Measurements from ENCODE around the gene NKX2-2.

DNA sequence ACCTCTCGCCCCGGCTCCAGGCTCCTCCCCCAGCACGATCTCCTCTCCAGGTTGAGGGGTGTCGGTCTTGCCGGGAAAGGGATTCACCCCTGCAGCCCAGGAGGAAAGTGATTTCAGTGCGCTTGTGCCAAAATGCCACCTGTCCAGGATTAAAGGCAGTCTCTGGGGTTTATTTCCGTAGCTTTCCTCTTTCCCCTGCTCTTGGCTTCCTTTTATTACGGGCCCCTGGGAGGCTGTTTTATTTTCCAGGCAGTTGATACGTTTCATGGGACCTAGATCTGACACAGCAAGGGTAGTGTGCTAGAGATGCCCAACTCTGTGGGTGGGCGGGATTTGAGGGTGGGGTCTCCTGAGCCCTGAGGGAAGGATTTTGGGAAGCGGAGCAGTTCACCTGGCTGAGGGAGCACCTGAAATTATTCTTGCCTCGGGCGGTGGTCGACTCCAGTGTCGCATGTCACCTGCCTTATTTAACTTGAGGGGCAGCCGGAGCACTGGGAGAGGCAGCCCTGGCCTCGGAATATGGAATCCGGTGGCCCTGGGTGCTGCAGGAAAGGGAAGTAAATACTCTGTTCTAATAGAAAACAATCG is 9.5 kb upstream of the NKX2-2 start:
- no peak for TF ChIP-seq RAD21 (IDR thresholded peaks at IDR 0.05)
- TF ChIP-seq, protein P1, sequence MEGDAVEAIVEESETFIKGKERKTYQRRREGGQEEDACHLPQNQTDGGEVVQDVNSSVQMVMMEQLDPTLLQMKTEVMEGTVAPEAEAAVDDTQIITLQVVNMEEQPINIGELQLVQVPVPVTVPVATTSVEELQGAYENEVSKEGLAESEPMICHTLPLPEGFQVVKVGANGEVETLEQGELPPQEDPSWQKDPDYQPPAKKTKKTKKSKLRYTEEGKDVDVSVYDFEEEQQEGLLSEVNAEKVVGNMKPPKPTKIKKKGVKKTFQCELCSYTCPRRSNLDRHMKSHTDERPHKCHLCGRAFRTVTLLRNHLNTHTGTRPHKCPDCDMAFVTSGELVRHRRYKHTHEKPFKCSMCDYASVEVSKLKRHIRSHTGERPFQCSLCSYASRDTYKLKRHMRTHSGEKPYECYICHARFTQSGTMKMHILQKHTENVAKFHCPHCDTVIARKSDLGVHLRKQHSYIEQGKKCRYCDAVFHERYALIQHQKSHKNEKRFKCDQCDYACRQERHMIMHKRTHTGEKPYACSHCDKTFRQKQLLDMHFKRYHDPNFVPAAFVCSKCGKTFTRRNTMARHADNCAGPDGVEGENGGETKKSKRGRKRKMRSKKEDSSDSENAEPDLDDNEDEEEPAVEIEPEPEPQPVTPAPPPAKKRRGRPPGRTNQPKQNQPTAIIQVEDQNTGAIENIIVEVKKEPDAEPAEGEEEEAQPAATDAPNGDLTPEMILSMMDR (IDR thresholded peaks at IDR 0.05; ENCODE audit: low read depth, low read length, missing input control): no peak
- TF ChIP-seq HNF4A (conservative IDR thresholded peaks at IDR 0.05): no peak
- TF ChIP-seq TAF1 (conservative IDR thresholded peaks at IDR 0.05): no peak

All from liver (tissue), 3 donors.